Neural progenitor cell (in vitro differentiated cells): Measurements from ENCODE around the gene JOSD1. TPM values are rescaled to one million over a fixed set of nuclear protein-coding genes. Genes with fewer than 3 reads are reported as not detected.

Experiments used
- DNase-seq: peaks from one replicate; pipeline ENCODE4 v3.0.0-alpha.2; 2016; ENCODE audit warnings: low spot score
- H2AFZ ChIP-seq: fragments of 200-600 bp; sonication (generic); replicated peaks from 2 replicates; pipeline ENCODE4 v1.6.1; 2016; ENCODE audit warnings: antibody characterized with exemption
- H3F3A ChIP-seq: fragments of 200-600 bp; sonication (generic); 2 replicates; pipeline ENCODE4 v1.6.1; 2016; ENCODE audit warnings: antibody characterized with exemption, low read depth
- H3K27ac ChIP-seq: fragments of 200-600 bp; sonication (generic); 2 replicates; pipeline ENCODE4 v1.5.1; 2016; ENCODE audit warnings: mild to moderate bottlenecking
- H3K27me3 ChIP-seq: fragments of 200-600 bp; sonication (generic); 2 replicates; pipeline ENCODE4 v1.6.1; 2016; ENCODE audit warnings: mild to moderate bottlenecking, moderate library complexity
- H3K36me3 ChIP-seq: fragments of 200-600 bp; sonication (generic); 2 replicates; pipeline ENCODE4 v1.5.1; 2016
- H3K4me1 ChIP-seq: fragments of 200-600 bp; sonication (generic); 2 replicates; pipeline ENCODE4 v1.6.1; 2016; ENCODE audit warnings: mixed run types
- H3K4me2 ChIP-seq: fragments of 200-600 bp; sonication (generic); 2 replicates; pipeline ENCODE4 v1.6.1; 2016
- H3K4me3 ChIP-seq: fragments of 200-600 bp; sonication (generic); 2 replicates; pipeline ENCODE4 v1.5.1; 2016
- H3K79me2 ChIP-seq: fragments of 200-600 bp; sonication (generic); 2 replicates; pipeline ENCODE4 v1.6.1; 2016; ENCODE audit warnings: low read depth
- H3K9ac ChIP-seq: fragments of 200-600 bp; sonication (generic); 2 replicates; pipeline ENCODE4 v1.6.1; 2016
- H3K9me3 ChIP-seq: fragments of 200-600 bp; sonication (generic); 2 replicates; pipeline ENCODE4 v1.5.1; 2016; ENCODE audit warnings: low read depth
- H4K20me1 ChIP-seq: fragments of 200-600 bp; sonication (generic); 2 replicates; pipeline ENCODE4 v1.6.1; 2016; ENCODE audit warnings: low read depth
- H3K27ac Mint-ChIP-seq: 3 replicates; pipeline ENCODE4 v1.8.0; 2021; ENCODE audit warnings: mixed read lengths
- H3K27me3 Mint-ChIP-seq: 2 replicates; pipeline ENCODE4 v1.8.0; 2022; ENCODE audit warnings: low read depth, mild to moderate bottlenecking, inconsistent platforms, moderate library complexity, mixed read lengths; ENCODE audit not compliant: insufficient read depth
- H3K36me3 Mint-ChIP-seq: 3 replicates; pipeline ENCODE4 v1.8.0; 2021; ENCODE audit warnings: mixed read lengths
- H3K4me1 Mint-ChIP-seq: 3 replicates; pipeline ENCODE4 v1.8.0; 2021; ENCODE audit warnings: mixed read lengths
- H3K4me3 Mint-ChIP-seq: 3 replicates; pipeline ENCODE4 v1.8.0; 2021; ENCODE audit warnings: mild to moderate bottlenecking, moderate library complexity, mixed read lengths
- H3K9me3 Mint-ChIP-seq: 3 replicates; pipeline ENCODE4 v1.8.0; 2020; ENCODE audit warnings: mixed read lengths
- EZH2 ChIP-seq: fragments of 200-600 bp; sonication (generic); IDR thresholded peaks from 2 replicates; pipeline ENCODE4 v1.6.1; 2017; ENCODE audit warnings: antibody characterized with exemption, mild to moderate bottlenecking, moderate library complexity
- EZH2phosphoT487 ChIP-seq: fragments of 200-600 bp; sonication (generic); IDR thresholded peaks from 2 replicates; pipeline ENCODE4 v1.6.1; 2017; ENCODE audit warnings: antibody characterized with exemption
- total RNA-seq: library from RNA; depleted of rRNA; stranded (reverse); fragments of >200 nt; gene quantifications from 2 replicates; pipeline ENCODE4 v1.2.3, GENCODE V29; 2015; ENCODE audit warnings: low replicate concordance
- TF ChIP-seq, protein P1 (sequence below): fragments of 200-600 bp; sonication (generic); IDR thresholded peaks from 2 replicates; pipeline ENCODE4 v1.5.1; 2017; ENCODE audit warnings: antibody characterized with exemption, mild to moderate bottlenecking

The JOSD1 gene
- total RNA-seq, 1 donor from 2014 or later = 32.4 TPM

DNA sequence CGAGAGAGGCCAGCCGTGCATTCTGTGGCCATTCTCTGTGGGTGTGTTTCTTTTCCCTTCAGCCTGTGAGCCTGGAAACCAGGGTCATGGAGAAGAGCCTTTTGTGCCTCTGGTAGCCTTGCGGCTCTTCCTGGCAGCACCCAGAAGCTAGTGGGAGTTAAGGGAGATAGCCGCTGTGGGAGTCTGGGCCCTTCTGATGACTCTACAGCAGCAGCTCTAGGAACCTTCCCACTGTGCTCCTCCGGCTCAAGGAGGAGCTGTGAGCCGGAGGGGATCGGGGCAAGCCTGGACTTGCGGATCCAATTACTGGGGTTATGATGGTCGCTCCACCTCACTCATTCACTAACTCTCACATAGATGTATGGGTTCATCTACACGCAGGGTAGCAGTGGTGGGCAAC is 15.5 kb upstream of the JOSD1 start:
- H3K9ac ChIP-seq = no peak overlapping the region
- no peak overlapping the region for H3K27ac ChIP-seq
- DNase-seq = no peak
- H3F3A ChIP-seq = peaks cover 21% of the 10 kb centered on the region
- H3K4me3 Mint-ChIP-seq = no peak overlapping the region
- H3K4me3 ChIP-seq = no peak overlapping the region
- no peaks in the 10 kb centered on the region for H3K9me3 Mint-ChIP-seq
- peaks cover 47% of the 10 kb centered on the region for H3K79me2 ChIP-seq
- peaks cover 17% of the 10 kb centered on the region for H3K36me3 Mint-ChIP-seq
- TF ChIP-seq EZH2phosphoT487 = no peak
- TF ChIP-seq EZH2 = no peak
- TF ChIP-seq, protein P1, sequence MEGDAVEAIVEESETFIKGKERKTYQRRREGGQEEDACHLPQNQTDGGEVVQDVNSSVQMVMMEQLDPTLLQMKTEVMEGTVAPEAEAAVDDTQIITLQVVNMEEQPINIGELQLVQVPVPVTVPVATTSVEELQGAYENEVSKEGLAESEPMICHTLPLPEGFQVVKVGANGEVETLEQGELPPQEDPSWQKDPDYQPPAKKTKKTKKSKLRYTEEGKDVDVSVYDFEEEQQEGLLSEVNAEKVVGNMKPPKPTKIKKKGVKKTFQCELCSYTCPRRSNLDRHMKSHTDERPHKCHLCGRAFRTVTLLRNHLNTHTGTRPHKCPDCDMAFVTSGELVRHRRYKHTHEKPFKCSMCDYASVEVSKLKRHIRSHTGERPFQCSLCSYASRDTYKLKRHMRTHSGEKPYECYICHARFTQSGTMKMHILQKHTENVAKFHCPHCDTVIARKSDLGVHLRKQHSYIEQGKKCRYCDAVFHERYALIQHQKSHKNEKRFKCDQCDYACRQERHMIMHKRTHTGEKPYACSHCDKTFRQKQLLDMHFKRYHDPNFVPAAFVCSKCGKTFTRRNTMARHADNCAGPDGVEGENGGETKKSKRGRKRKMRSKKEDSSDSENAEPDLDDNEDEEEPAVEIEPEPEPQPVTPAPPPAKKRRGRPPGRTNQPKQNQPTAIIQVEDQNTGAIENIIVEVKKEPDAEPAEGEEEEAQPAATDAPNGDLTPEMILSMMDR = no peak
- H2AFZ ChIP-seq = no peak overlapping the region
- peaks cover 64% of the 10 kb centered on the region for H4K20me1 ChIP-seq
- H3K27me3 ChIP-seq = no peaks in the 10 kb centered on the region
- no peak overlapping the region for H3K4me2 ChIP-seq
- no peaks in the 10 kb centered on the region for H3K9me3 ChIP-seq
- peaks cover 42% of the 10 kb centered on the region for H3K4me1 Mint-ChIP-seq
- H3K27me3 Mint-ChIP-seq = peaks cover 10% of the 10 kb centered on the region
- peaks cover 26% of the 10 kb centered on the region for H3K4me1 ChIP-seq
- no peak overlapping the region for H3K27ac Mint-ChIP-seq
- H3K36me3 ChIP-seq = no peaks in the 10 kb centered on the region

GRCh38 chr22:38715852-38716251 is 15.1 kb upstream of the JOSD1 start:
- Histone ChIP-seq H3K9ac (no peak overlapping the region), H3K4me2 (no peak overlapping the region), H3K79me2 (peaks cover 51% of the 10 kb centered on the region), H3K27ac (no peak overlapping the region), H3K36me3 (no peaks in the 10 kb centered on the region), H3K27me3 (no peaks in the 10 kb centered on the region), H4K20me1 (peaks cover 68% of the 10 kb centered on the region), H3F3A (peaks cover 25% of the 10 kb centered on the region), H3K9me3 (no peaks in the 10 kb centered on the region), H3K4me3 (no peak overlapping the region), H2AFZ (no peak overlapping the region), H3K4me1 (peaks cover 26% of the 10 kb centered on the region)
- H3K27me3 Mint-ChIP-seq = peaks cover 10% of the 10 kb centered on the region
- no peaks in the 10 kb centered on the region for H3K9me3 Mint-ChIP-seq
- peaks cover 44% of the 10 kb centered on the region for H3K4me1 Mint-ChIP-seq
- TF ChIP-seq, protein P1 = no peak
- no peak for TF ChIP-seq EZH2phosphoT487
- no peak for TF ChIP-seq EZH2
- H3K27ac Mint-ChIP-seq = no peak overlapping the region
- no peak overlapping the region for H3K4me3 Mint-ChIP-seq
- DNase-seq = no peak
- peaks cover 20% of the 10 kb centered on the region for H3K36me3 Mint-ChIP-seq

- H3K9ac ChIP-seq = no peak overlapping the region
- no peak overlapping the region for H3K27ac ChIP-seq
- H3K4me3 Mint-ChIP-seq = peak overlapping the region; percentile 2
- no peak overlapping the region for H3K4me2 ChIP-seq
- H3K79me2 ChIP-seq = peaks cover 57% of the 10 kb centered on the region
- TF ChIP-seq EZH2phosphoT487 (no peak), EZH2 (no peak)
- TF ChIP-seq, protein P1 = no peak
- H3F3A ChIP-seq = peaks cover 26% of the 10 kb centered on the region
- H4K20me1 ChIP-seq = peaks cover 74% of the 10 kb centered on the region
- no peak for DNase-seq
- no peaks in the 10 kb centered on the region for H3K9me3 Mint-ChIP-seq
- peaks cover 26% of the 10 kb centered on the region for H3K4me1 ChIP-seq
- H3K27ac Mint-ChIP-seq = no peak overlapping the region
- H3K4me3 ChIP-seq = no peak overlapping the region
- H3K9me3 ChIP-seq = no peaks in the 10 kb centered on the region
- no peak overlapping the region for H2AFZ ChIP-seq
- H3K27me3 Mint-ChIP-seq = peaks cover 10% of the 10 kb centered on the region
- H3K4me1 Mint-ChIP-seq = peaks cover 44% of the 10 kb centered on the region
- no peaks in the 10 kb centered on the region for H3K36me3 ChIP-seq
- no peaks in the 10 kb centered on the region for H3K27me3 ChIP-seq
- peaks cover 23% of the 10 kb centered on the region for H3K36me3 Mint-ChIP-seq
Observed at GRCh38 chr22:38715176-38715764, 14.5 kb upstream of the JOSD1 start.
